Activated B cell treated with CpG ODN at 0.5 μM for 24 hours (primary cell): Measurements from ENCODE around the gene RNU11. TPM values are rescaled to one million over a fixed set of nuclear protein-coding genes. Genes with fewer than 3 reads are reported as not detected.

Source experiments
- ATAC-seq: fragments of 200-7000 bp; cut with Tn5 transposase; one replicate; pipeline ENCODE4 v1.10.0; 2021; ENCODE audit warnings: low read depth, mild to moderate bottlenecking, moderate library complexity
- CTCF ChIA-PET: fragments of 350-600 bp; sonication (Branson Sonifier 250); formaldehyde crosslinking; loops from one replicate; lab custom pipeline; 2021; ENCODE audit warnings: antibody characterized with exemption; lab: Charles Lee
- POLR2A ChIA-PET: fragments of 350-600 bp; sonication (Branson Sonifier 250); formaldehyde crosslinking; loops from one replicate; lab custom pipeline; 2021; ENCODE audit warnings: antibody characterized with exemption; lab: Charles Lee
- DNase-seq: peaks from one replicate; pipeline ENCODE4 v3.0.0; 2022
- H3K27ac Mint-ChIP-seq: one replicate; pipeline ENCODE4 v1.8.0; 2020; ENCODE audit warnings: mixed read lengths
- H3K27me3 Mint-ChIP-seq: one replicate; pipeline ENCODE4 v1.8.0; 2021; ENCODE audit warnings: mixed read lengths
- H3K36me3 Mint-ChIP-seq: one replicate; pipeline ENCODE4 v1.8.0; 2021; ENCODE audit warnings: low read depth, mixed read lengths
- H3K4me1 Mint-ChIP-seq: one replicate; pipeline ENCODE4 v1.8.0; 2021; ENCODE audit warnings: mixed read lengths
- H3K4me3 Mint-ChIP-seq: one replicate; pipeline ENCODE4 v1.8.0; 2020; ENCODE audit warnings: mild to moderate bottlenecking, mixed read lengths
- H3K9me3 Mint-ChIP-seq: one replicate; pipeline ENCODE4 v1.8.0; 2020; ENCODE audit warnings: mixed read lengths
- intact Hi-C: fragments of 100-400 bp; cut with micrococcal nuclease; formaldehyde crosslinking; loops from one replicate; pipeline ENCODE4 v1.15.1; 2024
- total RNA-seq: library from RNA; stranded (reverse); gene quantifications from 2 replicates; pipeline ENCODE4 v1.2.3, GENCODE V29; 2022
- TF ChIP-seq, protein P1 (sequence below): fragments of 200-600 bp; IDR thresholded peaks from one replicate; pipeline ENCODE4 v1.8.0; 2022; ENCODE audit warnings: antibody characterized with exemption, mild to moderate bottlenecking

The RNU11 gene
- total RNA-seq, 1 donor from 2014 or later = not detected

- H3K4me3 Mint-ChIP-seq = no peak overlapping the region
- intact Hi-C loops = no loop called here
- ATAC-seq = no peak
Observed at GRCh38 chr1:28663871-28664470, 15.6 kb downstream of the RNU11 start.

GRCh38 chr1:28666806-28667205 is 18.4 kb downstream of the RNU11 start:
- DNase-seq (no peak), ATAC-seq (no peak)
- TF ChIP-seq, protein P1, sequence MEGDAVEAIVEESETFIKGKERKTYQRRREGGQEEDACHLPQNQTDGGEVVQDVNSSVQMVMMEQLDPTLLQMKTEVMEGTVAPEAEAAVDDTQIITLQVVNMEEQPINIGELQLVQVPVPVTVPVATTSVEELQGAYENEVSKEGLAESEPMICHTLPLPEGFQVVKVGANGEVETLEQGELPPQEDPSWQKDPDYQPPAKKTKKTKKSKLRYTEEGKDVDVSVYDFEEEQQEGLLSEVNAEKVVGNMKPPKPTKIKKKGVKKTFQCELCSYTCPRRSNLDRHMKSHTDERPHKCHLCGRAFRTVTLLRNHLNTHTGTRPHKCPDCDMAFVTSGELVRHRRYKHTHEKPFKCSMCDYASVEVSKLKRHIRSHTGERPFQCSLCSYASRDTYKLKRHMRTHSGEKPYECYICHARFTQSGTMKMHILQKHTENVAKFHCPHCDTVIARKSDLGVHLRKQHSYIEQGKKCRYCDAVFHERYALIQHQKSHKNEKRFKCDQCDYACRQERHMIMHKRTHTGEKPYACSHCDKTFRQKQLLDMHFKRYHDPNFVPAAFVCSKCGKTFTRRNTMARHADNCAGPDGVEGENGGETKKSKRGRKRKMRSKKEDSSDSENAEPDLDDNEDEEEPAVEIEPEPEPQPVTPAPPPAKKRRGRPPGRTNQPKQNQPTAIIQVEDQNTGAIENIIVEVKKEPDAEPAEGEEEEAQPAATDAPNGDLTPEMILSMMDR = no peak
- intact Hi-C loops = loop anchor here (5.0 kb wide), 1 partner anchor 420 kb away; no protein-coding TSS in a partner anchor
- H3K9me3 Mint-ChIP-seq = no peaks in the 10 kb centered on the region
- H3K27me3 Mint-ChIP-seq = no peaks in the 10 kb centered on the region
- no peak overlapping the region for H3K27ac Mint-ChIP-seq
- H3K36me3 Mint-ChIP-seq = peaks cover 8% of the 10 kb centered on the region
- peaks cover 15% of the 10 kb centered on the region for H3K4me1 Mint-ChIP-seq
- ChIA-PET CTCF (no interaction called here), POLR2A (interaction anchor here (2.9 to 7.0 kb wide), 3 partner anchors 19 to 160 kb away, joined by 13 to 287 read pairs (median 27); partner anchors contain the start of genes RCC1, RNU11 and TRNAU1AP)
- peak overlapping the region; percentile 24 for H3K4me3 Mint-ChIP-seq

More at GRCh38 chr1:28663871-28664470, 15.6 kb downstream of the RNU11 start:
- CTCF ChIA-PET = no interaction called here
- no peaks in the 10 kb centered on the region for H3K9me3 Mint-ChIP-seq
- H3K27me3 Mint-ChIP-seq = no peaks in the 10 kb centered on the region
- DNase-seq = no peak
- POLR2A ChIA-PET = interaction anchor here (1.3 to 2.0 kb wide), 2 partner anchors 15 to 21 kb away, joined by 5 to 8 read pairs; partner anchors contain the start of genes RNU11 and TAF12
- peaks cover 6% of the 10 kb centered on the region for H3K4me1 Mint-ChIP-seq
- no peaks in the 10 kb centered on the region for H3K36me3 Mint-ChIP-seq
- TF ChIP-seq, protein P1 = no peak
- no peak overlapping the region for H3K27ac Mint-ChIP-seq

GRCh38 chr1:28668191-28668955 is 20.0 kb downstream of the RNU11 start, which contains the start of gene GMEB1:
Gene GMEB1 (plus strand): TSS chr1:28668784. CDS start chr1:28683613, 14,829 bp downstream.
- CTCF ChIA-PET = interaction anchor here (1.2 to 2.4 kb wide), 3 partner anchors 26 to 68 kb away, joined by 3 to 14 read pairs (median 12); partner anchors contain the start of genes TAF12 and YTHDF2
- no peaks in the 10 kb centered on the region for H3K9me3 Mint-ChIP-seq
- POLR2A ChIA-PET = interaction anchor here (0.5 to 7.0 kb wide), 27 partner anchors 12 to 894 kb away, joined by 3 to 287 read pairs (median 6); partner anchors contain the start of genes MED18, PHACTR4, PTAFR and RCC1
- H3K27me3 Mint-ChIP-seq = no peaks in the 10 kb centered on the region
- DNase-seq (peak; percentile 73), ATAC-seq (peak; percentile 65)
- H3K36me3 Mint-ChIP-seq = peaks cover 8% of the 10 kb centered on the region
- H3K27ac Mint-ChIP-seq = peak within 1 kb of the TSS; percentile 97
- peak within 1 kb of the TSS; percentile 92 for H3K4me3 Mint-ChIP-seq
- H3K4me1 Mint-ChIP-seq = peaks cover 17% of the 10 kb centered on the region
- intact Hi-C loops = loop anchor here (1.0 to 5.0 kb wide), 3 partner anchors 20 to 421 kb away; partner anchors contain the start of gene RNU11
- TF ChIP-seq, protein P1 = no peak

- peak; percentile 78 for ATAC-seq
- Mint-ChIP-seq H3K27me3 (no peaks in the 10 kb centered on the region), H3K27ac (peak overlapping the region; percentile 96), H3K4me1 (peaks cover 17% of the 10 kb centered on the region), H3K36me3 (peaks cover 8% of the 10 kb centered on the region), H3K4me3 (peak overlapping the region; percentile 92), H3K9me3 (no peaks in the 10 kb centered on the region)
- TF ChIP-seq, protein P1 = no peak
- CTCF ChIA-PET = interaction anchor here (1.2 to 2.4 kb wide), 3 partner anchors 26 to 67 kb away, joined by 3 to 14 read pairs (median 12); partner anchors contain the start of genes TAF12 and YTHDF2
- intact Hi-C loops = loop anchor here (1.0 to 5.0 kb wide), 7 partner anchors 21 to 422 kb away; partner anchors contain the start of genes RNU11, TAF12 and YTHDF2
- peak; percentile 67 for DNase-seq
- POLR2A ChIA-PET = interaction anchor here (0.6 to 7.0 kb wide), 24 partner anchors 13 to 895 kb away, joined by 3 to 287 read pairs (median 5); partner anchors contain the start of genes MED18, PHACTR4, PTAFR and RCC1
Observed at GRCh38 chr1:28668956-28669723, 20.7 kb downstream of the RNU11 start.
